GM12874 (cell line): ENCODE data around the gene PTER.

ENCODE experiments used
- CTCF ChIP-seq: IDR thresholded peaks from 2 replicates; pipeline ENCODE4 v1.5.1; 2011; ENCODE audit warnings: low read depth, mild to moderate bottlenecking, control low read depth, low read length, moderate library complexity; ENCODE audit not compliant: insufficient read depth

The PTER gene

GRCh38 chr10:16493884-16494536 lies 57.2 kb downstream of the PTER start:
- TF ChIP-seq CTCF = no peak

GRCh38 chr10:16497911-16498310 lies 61.1 kb downstream of the PTER start:
- TF ChIP-seq CTCF = no peak

GRCh38 chr10:16505161-16505560 lies 68.4 kb downstream of the PTER start:
- no peak for TF ChIP-seq CTCF

GRCh38 chr10:16509996-16510395 lies 73.2 kb downstream of the PTER start:
- no peak for TF ChIP-seq CTCF

- TF ChIP-seq CTCF = no peak
These were observed 74.0 kb downstream of the PTER start for GRCh38 chr10:16510843-16511242.

GRCh38 chr10:16518822-16519221 lies 82.0 kb downstream of the PTER start:
- 0 out of 2 replicates have a peak, but pooled peaks have one; percentile 1 for TF ChIP-seq CTCF

GRCh38 chr10:16519250-16519907 lies 82.6 kb downstream of the PTER start:
- TF ChIP-seq CTCF = no peak
